Measurements from ENCODE around the gene XRCC6.
"Not testable (repeated sequence)": the region's sequence is repeated elsewhere in the genome, so short reads cannot be mapped to it uniquely, and the experiment has no call there.

XRCC6 gene

GRCh38 chr22:41621099-41621910 is at the start of gene XRCC6:
Gene XRCC6 (plus strand): TSS chr22:41621295. CDS start chr22:41622005, 710 bp downstream.
- DNase-seq: peak; percentile 100

- no peak for DNase-seq
These were observed 49.3 kb upstream of the XRCC6 start for GRCh38 chr22:41571786-41572185.

- not testable (repeated sequence) for DNase-seq
These were observed 48.8 kb upstream of the XRCC6 start for GRCh38 chr22:41572305-41572704.

DNA sequence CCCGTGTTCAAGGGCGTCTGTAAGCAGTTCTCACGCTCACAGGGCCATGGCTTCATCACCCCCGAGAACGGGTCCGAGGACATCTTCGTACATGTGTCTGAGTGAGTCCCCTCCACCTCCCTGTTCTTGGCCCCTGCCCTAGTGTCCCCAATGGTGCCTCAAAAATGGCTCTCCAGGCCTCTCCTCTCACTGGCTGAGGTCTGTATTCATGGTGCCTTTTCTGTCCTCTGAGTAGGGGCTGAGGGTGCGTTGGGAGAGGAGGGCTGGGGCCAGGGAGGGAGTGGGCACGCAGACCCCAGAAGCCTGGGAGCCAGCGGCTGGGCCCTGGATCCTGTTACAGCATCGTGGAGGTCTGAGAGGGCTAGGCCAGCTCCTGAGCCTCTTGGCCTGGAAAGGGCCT is 47.4 kb upstream of the XRCC6 start:
- DNase-seq: no peak

GRCh38 chr22:41574847-41575381 is 46.2 kb upstream of the XRCC6 start:
- DNase-seq: no peak

- DNase-seq: no peak
These were observed 45.6 kb upstream of the XRCC6 start for GRCh38 chr22:41575533-41575932.

GRCh38 chr22:41576877-41577276 is 44.2 kb upstream of the XRCC6 start:
- DNase-seq: peak; percentile 69

DNA sequence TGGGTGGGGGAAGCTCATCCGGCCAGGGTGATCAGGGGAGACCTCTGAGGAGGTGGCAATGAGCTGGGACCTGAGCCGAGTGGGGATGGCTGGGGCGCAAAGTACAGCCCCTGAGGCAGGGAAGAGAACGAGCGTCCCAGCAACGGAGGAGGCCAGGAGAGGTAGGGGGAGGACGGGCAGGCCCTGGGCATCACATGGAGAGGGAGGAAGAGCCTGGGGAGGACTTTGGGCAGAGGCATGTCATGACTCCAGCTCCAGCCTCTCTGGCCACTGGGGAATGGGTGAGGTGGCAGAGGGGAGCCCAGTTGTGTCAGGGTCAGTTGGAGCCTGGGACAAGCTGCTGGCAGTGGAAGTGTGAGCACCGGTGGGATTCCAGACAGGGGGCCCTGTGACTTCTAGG is 43.0 kb upstream of the XRCC6 start:
- DNase-seq: no peak

GRCh38 chr22:41578818-41579217 is 42.3 kb upstream of the XRCC6 start:
- no peak for DNase-seq

GRCh38 chr22:41579297-41579996 is 41.6 kb upstream of the XRCC6 start:
- DNase-seq: no peak

- no peak for DNase-seq
These were observed 41.1 kb upstream of the XRCC6 start for GRCh38 chr22:41579997-41580355.

DNA sequence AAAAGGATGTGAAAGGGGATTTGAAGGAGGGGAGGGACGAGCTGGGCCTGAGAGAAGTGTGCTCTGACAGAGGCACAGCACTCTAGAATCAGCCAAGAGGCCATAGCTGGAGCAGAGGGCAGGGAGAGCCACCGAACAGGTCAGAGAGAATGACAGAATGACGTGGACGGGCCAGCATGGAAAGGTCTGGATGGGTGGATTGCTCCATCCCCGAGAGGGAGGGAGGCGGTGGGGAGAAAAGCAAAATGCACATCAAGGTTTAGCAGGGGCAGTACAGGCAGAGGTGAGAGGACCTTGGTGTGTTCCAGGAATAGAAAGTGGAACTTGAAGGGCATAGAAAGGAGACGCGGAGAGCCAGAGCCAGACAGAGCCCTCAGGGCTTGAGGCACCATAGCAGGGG is 38.4 kb upstream of the XRCC6 start:
- no peak for DNase-seq

DNA sequence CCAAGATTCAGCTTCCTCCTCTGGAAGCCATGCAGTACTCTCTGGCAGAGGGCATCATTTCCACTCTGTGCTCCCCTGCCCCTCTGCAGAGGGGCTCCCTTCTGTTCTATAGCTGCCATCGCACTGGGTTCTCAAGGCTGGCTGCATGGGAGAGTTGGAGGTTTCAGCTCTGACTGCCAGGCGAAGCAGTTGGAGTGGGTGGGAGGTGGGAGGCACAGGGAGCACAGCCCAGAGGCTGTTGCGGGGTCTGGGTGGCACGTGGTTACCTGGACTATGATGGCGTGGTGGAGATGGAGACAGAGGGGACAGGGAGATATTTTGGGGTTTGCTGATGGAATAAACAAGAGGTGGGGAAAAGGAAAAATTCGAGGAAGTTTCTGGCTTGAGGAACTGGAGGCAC is 36.2 kb upstream of the XRCC6 start:
- DNase-seq: no peak

GRCh38 chr22:41585898-41586297 is 35.2 kb upstream of the XRCC6 start:
- no peak for DNase-seq

GRCh38 chr22:41587347-41587723 is 33.8 kb upstream of the XRCC6 start:
- no peak for DNase-seq

- peak; percentile 100 for DNase-seq
These were observed 31.5 kb upstream of the XRCC6 start, which contains the start of gene PMM1 for GRCh38 chr22:41589391-41590241. Gene PMM1 (minus strand): TSS chr22:41589840. CDS start chr22:41589805, 35 bp downstream.

DNA sequence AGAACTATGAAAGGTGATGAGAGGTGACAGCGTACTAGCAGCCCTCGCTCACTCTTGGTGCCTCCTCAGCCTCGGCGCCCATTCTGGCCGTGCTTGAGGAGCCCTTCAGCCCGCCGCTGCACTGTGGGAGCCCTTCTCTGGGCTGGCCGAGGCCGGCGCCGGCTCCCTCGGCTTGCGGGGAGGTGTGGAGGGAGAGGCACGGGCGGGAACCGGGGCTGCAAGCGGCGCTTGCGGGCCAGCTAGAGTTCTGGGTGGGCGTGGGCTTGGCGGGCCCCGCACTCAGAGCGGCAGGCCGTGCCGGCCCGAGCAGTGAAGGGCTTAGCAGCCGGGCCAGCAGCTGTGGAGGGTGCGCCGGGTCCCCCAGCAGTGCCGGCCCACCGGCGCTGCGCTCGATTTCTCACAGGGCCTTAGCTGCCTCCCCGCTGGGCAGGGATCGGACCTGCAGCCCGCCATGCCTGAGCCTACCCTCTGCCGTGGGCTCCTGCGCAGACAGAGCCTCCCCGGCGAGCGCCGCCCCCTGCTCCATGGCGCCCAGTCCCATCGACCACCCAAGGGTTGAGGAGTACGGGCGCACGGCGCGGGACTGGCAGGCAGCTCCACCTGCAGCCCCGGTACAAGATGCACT is 27.6 kb upstream of the XRCC6 start:
- not testable (repeated sequence) for DNase-seq

DNA sequence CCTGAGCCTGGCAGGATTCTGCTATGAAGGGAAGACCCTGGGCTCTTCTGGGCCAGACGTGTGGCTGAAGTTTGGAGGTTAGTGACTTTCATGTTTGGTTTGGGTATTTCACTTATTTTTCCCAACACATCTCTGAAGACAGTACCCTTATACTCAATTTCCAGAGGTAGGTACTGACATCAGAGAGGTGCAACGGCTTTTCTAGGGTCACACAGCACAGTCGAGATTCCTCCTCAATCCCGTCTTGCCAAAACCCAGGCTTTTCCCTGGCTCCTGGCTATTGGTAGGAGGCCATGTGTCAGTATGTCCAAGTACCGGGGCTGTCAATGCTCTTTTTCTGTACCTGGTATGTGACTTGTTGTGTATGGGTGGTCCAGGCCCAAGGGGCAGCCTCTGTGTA is 25.4 kb upstream of the XRCC6 start:
- no peak for DNase-seq

- peak; percentile 74 for DNase-seq
These were observed 24.1 kb upstream of the XRCC6 start for GRCh38 chr22:41596776-41597634.

GRCh38 chr22:41597635-41597953 is 23.5 kb upstream of the XRCC6 start:
- DNase-seq: no peak

GRCh38 chr22:41598081-41598480 is 23.0 kb upstream of the XRCC6 start:
- no peak for DNase-seq
